ENCODE results near the gene ARRB1.

- TF ChIP-seq CTCF (IDR thresholded peaks at IDR 0.05) (no peak), POLR2A (IDR thresholded peaks at IDR 0.05) (no peak)
Observed at GRCh38 chr11:75350743-75351540, 519 bp downstream of the ARRB1 start.
